ENCODE measurements around the gene HUNK.

The HUNK gene

DNA sequence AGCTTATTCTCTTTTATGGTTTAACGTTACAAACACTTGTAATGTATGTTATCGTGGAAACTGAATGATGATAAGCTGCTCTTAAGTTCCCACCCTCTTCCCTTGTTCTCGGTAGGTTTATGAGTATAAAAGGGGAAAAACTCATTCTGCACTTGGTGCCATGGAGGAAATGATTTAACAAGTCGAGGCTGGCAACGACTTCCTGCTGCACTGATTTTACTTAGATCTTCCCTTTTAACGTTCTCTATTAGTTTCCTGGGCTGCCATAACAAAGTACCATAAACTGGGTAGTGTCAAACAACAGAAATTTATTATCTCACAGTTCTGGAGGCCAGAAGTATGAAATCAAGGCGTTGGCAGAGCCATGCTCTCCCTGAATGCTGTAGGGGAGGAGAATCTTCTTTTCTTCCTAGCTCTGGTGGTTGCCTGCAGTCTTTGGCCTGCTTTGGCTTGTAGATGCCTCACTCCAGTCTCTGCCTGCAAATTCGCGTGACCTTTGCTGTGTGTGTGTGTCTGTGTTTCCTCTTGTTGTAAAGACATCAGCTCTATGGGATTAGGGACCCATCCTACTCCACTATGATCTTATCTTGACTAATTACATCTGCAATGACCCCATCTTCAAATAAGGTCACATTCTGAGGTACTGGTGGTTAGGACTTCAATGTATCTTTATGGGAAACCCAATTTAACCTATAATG, 26.3 kb downstream of the HUNK start:
- Histone ChIP-seq H3K27me3 (replicated peaks; ENCODE audit: control insufficient read depth, insufficient read depth, low read length) (no peaks in the 10 kb centered on the region), H3K36me3 (ENCODE audit: control insufficient read depth, insufficient read depth, low read length) (no peaks in the 10 kb centered on the region), H3K4me3 (replicated peaks; ENCODE audit: low read depth, low read length) (no peak overlapping the region)
- TF ChIP-seq, protein P1, sequence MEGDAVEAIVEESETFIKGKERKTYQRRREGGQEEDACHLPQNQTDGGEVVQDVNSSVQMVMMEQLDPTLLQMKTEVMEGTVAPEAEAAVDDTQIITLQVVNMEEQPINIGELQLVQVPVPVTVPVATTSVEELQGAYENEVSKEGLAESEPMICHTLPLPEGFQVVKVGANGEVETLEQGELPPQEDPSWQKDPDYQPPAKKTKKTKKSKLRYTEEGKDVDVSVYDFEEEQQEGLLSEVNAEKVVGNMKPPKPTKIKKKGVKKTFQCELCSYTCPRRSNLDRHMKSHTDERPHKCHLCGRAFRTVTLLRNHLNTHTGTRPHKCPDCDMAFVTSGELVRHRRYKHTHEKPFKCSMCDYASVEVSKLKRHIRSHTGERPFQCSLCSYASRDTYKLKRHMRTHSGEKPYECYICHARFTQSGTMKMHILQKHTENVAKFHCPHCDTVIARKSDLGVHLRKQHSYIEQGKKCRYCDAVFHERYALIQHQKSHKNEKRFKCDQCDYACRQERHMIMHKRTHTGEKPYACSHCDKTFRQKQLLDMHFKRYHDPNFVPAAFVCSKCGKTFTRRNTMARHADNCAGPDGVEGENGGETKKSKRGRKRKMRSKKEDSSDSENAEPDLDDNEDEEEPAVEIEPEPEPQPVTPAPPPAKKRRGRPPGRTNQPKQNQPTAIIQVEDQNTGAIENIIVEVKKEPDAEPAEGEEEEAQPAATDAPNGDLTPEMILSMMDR (IDR thresholded peaks at IDR 0.05; ENCODE audit: insufficient read depth, low read length, poor library complexity, severe bottlenecking), result no peak
- DNase-seq (ENCODE audit: extremely low read depth, insufficient read length), result no peak

DNA sequence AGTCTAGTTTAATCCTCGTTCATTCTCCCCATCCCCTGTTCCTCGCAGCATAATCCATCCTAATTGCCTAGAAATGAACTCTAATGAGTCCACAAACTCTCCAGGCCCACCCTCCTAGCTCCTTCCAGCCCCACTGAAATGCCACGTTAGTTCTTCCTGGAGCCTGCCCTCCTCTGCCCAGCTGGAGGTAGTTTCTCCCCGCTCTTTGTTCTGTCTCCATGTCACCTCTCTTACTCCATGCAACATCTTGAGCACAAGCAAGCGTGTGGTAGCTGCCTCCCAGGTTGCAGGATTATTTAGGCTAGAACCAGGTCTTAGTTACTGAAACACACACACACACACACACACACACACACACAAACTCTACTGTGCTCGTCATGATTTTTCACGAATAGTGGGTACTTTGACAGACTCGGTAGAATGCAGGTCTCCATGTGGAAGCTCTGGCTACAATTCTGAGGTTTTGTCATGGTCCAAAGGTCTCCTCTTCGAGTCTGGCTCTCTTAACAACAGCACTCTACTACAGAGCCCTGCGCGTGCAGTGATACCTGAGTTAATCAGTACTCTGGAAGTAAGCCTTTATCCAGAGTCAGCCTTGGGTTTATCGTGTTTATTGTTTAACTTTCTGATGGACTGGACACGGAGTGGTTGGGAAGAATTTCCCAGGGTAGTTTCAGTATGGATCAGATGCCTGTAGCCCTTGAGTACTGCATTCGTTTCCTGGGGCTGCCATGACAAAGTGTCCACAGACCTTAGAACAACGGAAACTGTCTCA, 27.5 kb downstream of the HUNK start:
- TF ChIP-seq, protein P1 (IDR thresholded peaks at IDR 0.05; ENCODE audit: insufficient read depth, low read length, poor library complexity, severe bottlenecking), result no peak
- no peak for DNase-seq (ENCODE audit: extremely low read depth, insufficient read length)
- Histone ChIP-seq H3K36me3 (ENCODE audit: control insufficient read depth, insufficient read depth, low read length) (no peaks in the 10 kb centered on the region), H3K4me3 (replicated peaks; ENCODE audit: low read depth, low read length) (no peak overlapping the region), H3K27me3 (replicated peaks; ENCODE audit: control insufficient read depth, insufficient read depth, low read length) (no peaks in the 10 kb centered on the region)

- H3K27me3 ChIP-seq (replicated peaks; ENCODE audit: control insufficient read depth, insufficient read depth, low read length), result no peaks in the 10 kb centered on the region
- DNase-seq (ENCODE audit: extremely low read depth, insufficient read length), result no peak
- H3K36me3 ChIP-seq (ENCODE audit: control insufficient read depth, insufficient read depth, low read length), result no peaks in the 10 kb centered on the region
- H3K4me3 ChIP-seq (replicated peaks; ENCODE audit: low read depth, low read length), result no peak overlapping the region
- TF ChIP-seq, protein P1 (IDR thresholded peaks at IDR 0.05; ENCODE audit: insufficient read depth, low read length, poor library complexity, severe bottlenecking), result no peak
Observed at GRCh38 chr21:31901315-31901714, 28.5 kb downstream of the HUNK start.

DNA sequence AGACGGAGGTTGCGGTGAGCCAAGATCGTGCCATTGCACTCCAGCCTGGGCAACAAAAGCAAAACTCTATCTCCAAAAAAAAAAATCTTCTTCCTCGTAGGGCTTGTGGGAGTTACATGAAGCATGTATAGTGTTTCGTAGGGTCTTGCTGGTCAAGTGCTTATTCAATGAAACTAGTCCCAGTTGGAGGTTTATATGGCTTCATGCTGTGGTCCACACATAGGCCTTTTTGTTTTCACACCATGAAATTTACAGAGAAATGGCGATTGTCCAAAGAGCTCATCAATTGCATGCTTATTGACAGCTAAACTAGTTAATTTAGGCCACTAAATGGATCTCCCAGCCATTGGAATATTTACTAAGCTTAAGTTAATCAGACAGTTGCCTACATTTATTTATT, 29.6 kb downstream of the HUNK start:
- Histone ChIP-seq H3K36me3 (ENCODE audit: control insufficient read depth, insufficient read depth, low read length) (no peaks in the 10 kb centered on the region), H3K27me3 (replicated peaks; ENCODE audit: control insufficient read depth, insufficient read depth, low read length) (no peaks in the 10 kb centered on the region), H3K4me3 (replicated peaks; ENCODE audit: low read depth, low read length) (no peak overlapping the region)
- TF ChIP-seq, protein P1 (IDR thresholded peaks at IDR 0.05; ENCODE audit: insufficient read depth, low read length, poor library complexity, severe bottlenecking), result no peak
- DNase-seq (ENCODE audit: extremely low read depth, insufficient read length), result no peak

DNA sequence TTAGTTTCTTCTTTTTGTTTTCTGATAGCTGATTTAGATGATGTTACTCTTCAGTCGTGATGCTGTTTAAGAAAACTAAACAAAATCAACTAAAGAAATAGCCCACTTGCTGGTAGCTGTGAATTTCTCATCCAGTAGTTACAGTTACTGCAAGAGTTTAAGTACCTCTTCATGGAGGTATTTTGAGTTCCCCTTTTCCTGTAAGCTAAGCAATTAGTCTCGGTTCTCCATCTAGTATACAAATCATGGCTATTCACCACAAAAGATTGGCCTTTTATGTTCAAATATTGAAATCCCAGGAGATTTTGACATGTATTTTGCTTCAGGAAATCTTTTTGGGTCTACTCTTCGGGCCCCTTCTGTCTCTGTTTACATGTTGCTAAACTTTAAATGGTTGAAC, 31.1 kb downstream of the HUNK start:
- DNase-seq (ENCODE audit: extremely low read depth, insufficient read length), result no peak
- Histone ChIP-seq H3K36me3 (ENCODE audit: control insufficient read depth, insufficient read depth, low read length) (no peaks in the 10 kb centered on the region), H3K27me3 (replicated peaks; ENCODE audit: control insufficient read depth, insufficient read depth, low read length) (no peaks in the 10 kb centered on the region), H3K4me3 (replicated peaks; ENCODE audit: low read depth, low read length) (no peak overlapping the region)
- TF ChIP-seq, protein P1 (IDR thresholded peaks at IDR 0.05; ENCODE audit: insufficient read depth, low read length, poor library complexity, severe bottlenecking), result no peak
